Thyroid gland (tissue), 4 donors: ENCODE results near the gene SLC18A2. TPM values are rescaled to one million over a fixed set of nuclear protein-coding genes. Genes with fewer than 3 reads are reported as not detected.

Source experiments
- DNase-seq, 2 donors: peaks; one replicate each; pipeline ENCODE4 v3.0.0-alpha.2; 2019
- H3K27ac ChIP-seq, 3 donors: fragments of 200-600 bp; sonication (generic); 1 replicate in 2 of 3; 2 replicates in 1 of 3; pipeline ENCODE4 v1.5.1; 2016 to 2019; ENCODE audit warnings: mild to moderate bottlenecking in 1 of 3, moderate library complexity in 1 of 3
- H3K27me3 ChIP-seq: fragments of 200-600 bp; sonication (generic); one replicate; pipeline ENCODE4 v1.5.1; 2019
- H3K36me3 ChIP-seq, 2 donors: fragments of 200-600 bp; sonication (generic); one replicate each; pipeline ENCODE4 v1.5.1; 2016 to 2019
- H3K4me1 ChIP-seq, 2 donors: fragments of 200-600 bp; sonication (generic); one replicate each; pipeline ENCODE4 v1.5.1; 2017 to 2019
- H3K4me3 ChIP-seq, 3 donors: fragments of 200-600 bp; sonication (generic); replicated peaks in 1 of 3; 1 replicate in 2 of 3; 2 replicates in 1 of 3; pipeline ENCODE4 v1.5.1; 2016; ENCODE audit warnings: mild to moderate bottlenecking in 1 of 3
- H3K9me3 ChIP-seq: fragments of 200-600 bp; sonication (generic); one replicate; pipeline ENCODE4 v1.5.1; 2017
- POLR2A ChIP-seq, 2 donors: fragments of 450-650 bp; IDR thresholded peaks; one replicate each; pipeline ENCODE4 v1.6.1; 2017; ENCODE audit warnings: antibody characterized with exemption in 2 of 2, mild to moderate bottlenecking in 2 of 2, moderate library complexity in 1 of 2
- WGBS, 2 donors: methylation state at CpG; one replicate each; pipeline ENCODE4 v1.1.5; 2017; 5-methylcytosine and 5-hydroxymethylcytosine counted together
- intact Hi-C: fragments of 100-400 bp; cut with DNase I; formaldehyde crosslinking; loops from one replicate; pipeline ENCODE4 v1.15.1; 2023
- total RNA-seq, 4 donors: library from RNA; depleted of rRNA; stranded (reverse); fragments of >200 nt; gene quantifications; one replicate each; pipeline ENCODE4 v1.2.3, GENCODE V29; 2016
- TF ChIP-seq, protein P1 (sequence below), 6 experiments: fragments of 200-600 bp in 3 of 6; fragments of 450-650 bp in 3 of 6; sonication (generic) in 3 of 6; IDR thresholded peaks; one replicate each; pipeline ENCODE4 v1.5.1; 2016 to 2019; ENCODE audit warnings: antibody characterized with exemption in 6 of 6, mild to moderate bottlenecking in 2 of 6, inconsistent platforms in 1 of 6, moderate library complexity in 1 of 6

Gene SLC18A2
- total RNA-seq, 4 donors from 2014 or later, result 0.13 TPM; not detected in 3

DNA sequence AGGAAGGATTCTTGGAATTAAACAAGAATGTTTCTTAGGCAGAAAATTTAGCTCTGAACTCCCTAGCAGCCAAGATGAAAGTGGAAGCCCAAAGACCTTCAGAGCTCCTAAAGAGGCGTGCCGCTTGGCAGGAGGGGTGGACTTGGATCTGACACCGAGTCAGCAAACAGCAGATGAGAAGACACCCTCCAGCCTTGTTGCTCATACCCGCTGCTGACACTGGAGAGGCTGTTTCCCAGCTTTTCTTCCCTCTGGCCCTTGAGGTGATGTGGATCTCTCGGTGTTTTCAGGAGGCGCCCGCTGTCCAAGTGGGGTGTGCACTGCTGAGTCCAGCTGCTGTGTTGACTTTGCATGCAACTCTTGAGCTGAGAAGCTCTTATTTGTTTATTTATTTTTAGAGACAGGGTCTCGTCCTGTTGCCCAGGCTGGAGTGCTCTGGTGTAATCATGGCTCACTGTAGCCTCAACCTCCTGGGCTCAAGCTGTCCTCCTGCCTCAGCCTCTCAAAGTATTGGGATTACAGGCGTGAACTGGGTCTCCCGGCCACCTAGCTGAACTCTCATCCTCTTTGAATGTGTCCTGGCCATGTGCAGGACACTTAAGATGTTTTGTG, 21.5 kb downstream of the SLC18A2 start:
- H3K4me1 ChIP-seq, result no peaks in the 10 kb centered on the region
- H3K4me3 ChIP-seq, result no peak overlapping the region
- WGBS, 2 donors, result 74 to 83% methylated on average over 9 to 10 of the region's 10 CpGs
- no peaks in the 10 kb centered on the region for H3K27me3 ChIP-seq
- H3K36me3 ChIP-seq, result no peaks in the 10 kb centered on the region
- H3K27ac ChIP-seq, result no peak overlapping the region
- no peak for TF ChIP-seq POLR2A (IDR thresholded peaks at IDR 0.05)
- DNase-seq, result no peak
- intact Hi-C loops, result no loop called here
- no peaks in the 10 kb centered on the region for H3K9me3 ChIP-seq

DNA sequence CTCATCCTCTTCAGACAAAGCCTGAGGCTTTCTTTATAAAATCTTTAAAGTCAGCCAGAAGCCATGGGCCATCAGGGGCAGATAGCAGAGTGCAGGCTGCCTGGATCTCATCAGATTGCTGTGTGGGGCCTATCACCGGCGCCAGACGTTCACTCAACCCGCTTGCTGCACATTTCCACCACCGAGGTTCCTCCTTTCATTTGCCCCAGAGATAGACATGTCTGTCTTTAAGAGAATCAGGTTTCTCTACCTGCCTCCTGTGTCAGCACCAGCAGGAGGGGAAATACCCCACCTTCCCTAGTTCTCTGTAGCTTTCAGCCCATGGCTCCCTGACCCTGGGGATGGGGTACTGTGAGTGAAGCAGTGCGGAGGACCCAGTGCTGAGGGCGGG, 22.0 kb downstream of the SLC18A2 start:
- intact Hi-C loops, result no loop called here
- Histone ChIP-seq H3K27ac (no peak overlapping the region), H3K9me3 (no peaks in the 10 kb centered on the region), H3K4me1 (no peaks in the 10 kb centered on the region), H3K4me3 (no peak overlapping the region), H3K27me3 (no peaks in the 10 kb centered on the region), H3K36me3 (no peaks in the 10 kb centered on the region)
- 64 to 74% methylated on average over 7 of the region's 7 CpGs for WGBS, 2 donors
- no peak for DNase-seq
- TF ChIP-seq, protein P1, sequence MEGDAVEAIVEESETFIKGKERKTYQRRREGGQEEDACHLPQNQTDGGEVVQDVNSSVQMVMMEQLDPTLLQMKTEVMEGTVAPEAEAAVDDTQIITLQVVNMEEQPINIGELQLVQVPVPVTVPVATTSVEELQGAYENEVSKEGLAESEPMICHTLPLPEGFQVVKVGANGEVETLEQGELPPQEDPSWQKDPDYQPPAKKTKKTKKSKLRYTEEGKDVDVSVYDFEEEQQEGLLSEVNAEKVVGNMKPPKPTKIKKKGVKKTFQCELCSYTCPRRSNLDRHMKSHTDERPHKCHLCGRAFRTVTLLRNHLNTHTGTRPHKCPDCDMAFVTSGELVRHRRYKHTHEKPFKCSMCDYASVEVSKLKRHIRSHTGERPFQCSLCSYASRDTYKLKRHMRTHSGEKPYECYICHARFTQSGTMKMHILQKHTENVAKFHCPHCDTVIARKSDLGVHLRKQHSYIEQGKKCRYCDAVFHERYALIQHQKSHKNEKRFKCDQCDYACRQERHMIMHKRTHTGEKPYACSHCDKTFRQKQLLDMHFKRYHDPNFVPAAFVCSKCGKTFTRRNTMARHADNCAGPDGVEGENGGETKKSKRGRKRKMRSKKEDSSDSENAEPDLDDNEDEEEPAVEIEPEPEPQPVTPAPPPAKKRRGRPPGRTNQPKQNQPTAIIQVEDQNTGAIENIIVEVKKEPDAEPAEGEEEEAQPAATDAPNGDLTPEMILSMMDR (IDR thresholded peaks at IDR 0.05), result no peak
- TF ChIP-seq POLR2A (IDR thresholded peaks at IDR 0.05), result no peak

DNA sequence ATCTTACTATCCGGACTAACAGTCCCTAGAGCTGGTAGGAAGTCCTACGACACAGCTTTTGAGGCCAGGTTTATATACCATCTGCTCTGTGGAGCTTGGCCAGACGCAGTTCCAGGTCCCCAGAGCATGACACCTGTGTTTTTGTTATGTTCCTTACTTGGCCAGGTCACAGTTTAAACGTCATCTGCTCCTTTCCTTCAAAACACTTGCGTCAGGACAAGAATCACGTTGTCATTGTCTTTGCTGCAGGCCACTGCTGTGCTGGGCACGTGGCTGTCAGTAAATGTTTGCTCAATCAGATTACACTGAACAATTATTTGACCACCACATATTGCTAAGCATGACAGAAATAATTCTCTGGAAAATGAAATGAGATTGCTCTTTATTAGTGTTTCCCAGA, 23.9 kb downstream of the SLC18A2 start:
- 39 to 54% methylated on average over 7 of the region's 7 CpGs for WGBS, 2 donors
- H3K4me1 ChIP-seq, result no peaks in the 10 kb centered on the region

DNA sequence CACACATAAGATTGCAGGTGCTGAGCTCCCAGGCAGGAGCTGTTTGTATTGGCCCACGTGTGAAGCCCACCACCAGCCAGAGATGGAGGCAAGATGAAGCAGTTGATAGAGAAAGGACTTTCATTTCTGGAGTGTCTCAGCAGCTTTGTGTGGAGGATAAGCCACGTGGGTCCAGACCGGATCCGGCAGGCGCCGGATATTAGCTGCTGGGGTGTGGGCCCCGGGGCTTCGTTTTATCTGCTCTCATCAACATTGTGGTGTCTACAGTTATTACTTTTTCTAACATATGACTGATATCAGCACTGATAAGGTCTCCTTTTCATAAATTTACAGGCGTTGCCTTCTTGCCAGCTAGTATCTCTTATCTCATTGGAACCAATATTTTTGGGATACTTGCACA, 25.5 kb downstream of the SLC18A2 start:
- intact Hi-C loops, result no loop called here
- Histone ChIP-seq H3K4me1 (no peaks in the 10 kb centered on the region), H3K36me3 (no peaks in the 10 kb centered on the region), H3K4me3 (no peak overlapping the region), H3K27me3 (no peaks in the 10 kb centered on the region), H3K9me3 (no peaks in the 10 kb centered on the region), H3K27ac (no peak overlapping the region)
- TF ChIP-seq, protein P1 (IDR thresholded peaks at IDR 0.05), result no peak
- no peak for TF ChIP-seq POLR2A (IDR thresholded peaks at IDR 0.05)
- 79 to 86% methylated on average over 9 of the region's 9 CpGs for WGBS, 2 donors
- no peak for DNase-seq

More for the DNA sequence above, 23.9 kb downstream of the SLC18A2 start:
- no peaks in the 10 kb centered on the region for H3K27me3 ChIP-seq
- no peaks in the 10 kb centered on the region for H3K36me3 ChIP-seq
- TF ChIP-seq POLR2A (IDR thresholded peaks at IDR 0.05), result no peak
- TF ChIP-seq, protein P1 (IDR thresholded peaks at IDR 0.05), result no peak
- no peak overlapping the region for H3K4me3 ChIP-seq
- no peak overlapping the region for H3K27ac ChIP-seq
- intact Hi-C loops, result no loop called here
- DNase-seq, result no peak
- no peaks in the 10 kb centered on the region for H3K9me3 ChIP-seq

DNA sequence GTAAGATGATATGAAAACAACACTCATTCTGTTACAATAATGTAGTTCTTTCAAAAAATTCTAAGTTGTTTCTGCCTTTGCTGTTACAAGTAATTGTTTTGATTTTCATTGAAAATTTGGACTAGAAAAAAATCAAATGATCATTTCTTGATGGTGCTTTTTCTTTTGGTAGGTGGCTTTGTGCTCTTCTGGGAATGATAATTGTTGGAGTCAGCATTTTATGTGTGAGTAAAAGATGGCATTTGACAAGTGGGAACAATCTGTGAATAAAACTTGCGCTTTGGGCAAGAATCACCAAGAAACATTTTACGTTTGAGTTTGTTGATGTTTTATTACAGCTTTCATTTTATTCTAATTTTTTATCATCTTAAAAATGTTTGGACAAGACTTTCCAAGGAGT, 25.9 kb downstream of the SLC18A2 start:
- no peak for DNase-seq
- no peak overlapping the region for H3K4me3 ChIP-seq
- H3K4me1 ChIP-seq, result no peaks in the 10 kb centered on the region
- intact Hi-C loops, result no loop called here
- H3K9me3 ChIP-seq, result no peaks in the 10 kb centered on the region
- H3K27ac ChIP-seq, result no peak overlapping the region
- no peak for TF ChIP-seq POLR2A (IDR thresholded peaks at IDR 0.05)
- TF ChIP-seq, protein P1 (IDR thresholded peaks at IDR 0.05), result no peak
- H3K36me3 ChIP-seq, result no peaks in the 10 kb centered on the region
- 89 to 93% methylated on average over 2 of the region's 2 CpGs for WGBS, 2 donors
- H3K27me3 ChIP-seq, result no peaks in the 10 kb centered on the region
